Activated CD4-positive, alpha-beta memory T cell treated with anti-CD3 and anti-CD28 coated beads for 36 hours (primary cell): Measurements from ENCODE around the gene ZNF112. TPM values are rescaled to one million over a fixed set of nuclear protein-coding genes. Genes with fewer than 3 reads are reported as not detected.

Experiments used
- CTCF ChIA-PET: fragments of 350-600 bp; sonication (Branson Sonifier 250); formaldehyde crosslinking; loops from one replicate; lab custom pipeline; 2021; ENCODE audit warnings: antibody characterized with exemption, inconsistent platforms; lab: Charles Lee
- POLR2A ChIA-PET: fragments of 350-600 bp; sonication (Branson Sonifier 250); formaldehyde crosslinking; loops from one replicate; lab custom pipeline; 2021; ENCODE audit warnings: antibody characterized with exemption; lab: Charles Lee
- DNase-seq: peaks from one replicate; pipeline ENCODE4 v3.0.0-alpha.2; 2020
- H3K27ac Mint-ChIP-seq: one replicate; pipeline ENCODE4 v1.8.0; 2021; ENCODE audit warnings: mixed read lengths
- H3K27me3 Mint-ChIP-seq: one replicate; pipeline ENCODE4 v1.8.0; 2021; ENCODE audit warnings: mixed read lengths
- H3K36me3 Mint-ChIP-seq: one replicate; pipeline ENCODE4 v1.8.0; 2021; ENCODE audit warnings: mixed read lengths
- H3K4me1 Mint-ChIP-seq: one replicate; pipeline ENCODE4 v1.8.0; 2021; ENCODE audit warnings: low read depth, mixed read lengths
- H3K4me3 Mint-ChIP-seq: one replicate; pipeline ENCODE4 v1.8.0; 2021; ENCODE audit warnings: mild to moderate bottlenecking, mixed read lengths
- H3K9me3 Mint-ChIP-seq: one replicate; pipeline ENCODE4 v1.8.0; 2021; ENCODE audit warnings: mixed read lengths
- intact Hi-C: fragments of 100-400 bp; cut with micrococcal nuclease; formaldehyde crosslinking; loops from one replicate; pipeline ENCODE4 v1.15.1; 2023
- total RNA-seq, 2 experiments: library from RNA; stranded (reverse); gene quantifications; one replicate each; pipeline ENCODE4 v1.2.3, GENCODE V29; 2021

Gene ZNF112
- total RNA-seq, 2 experiments from 2014 or later, result 0.15 TPM; not detected in 1

- peaks cover 74% of the 10 kb centered on the region for H3K9me3 Mint-ChIP-seq
- H3K4me1 Mint-ChIP-seq, result no peaks in the 10 kb centered on the region
- DNase-seq, result no peak
- no peaks in the 10 kb centered on the region for H3K27me3 Mint-ChIP-seq
- intact Hi-C loops, result no loop called here
- ChIA-PET CTCF (no interaction called here), POLR2A (no interaction called here)
- H3K4me3 Mint-ChIP-seq, result no peak overlapping the region
- peaks cover 60% of the 10 kb centered on the region for H3K36me3 Mint-ChIP-seq
- no peak overlapping the region for H3K27ac Mint-ChIP-seq
Measured at GRCh38 chr19:44277331-44277730, 79.1 kb downstream of the ZNF112 start.

Other genes with a start within 250 kb of the ZNF112 start
- gene ZNF225, start 243.3 kb downstream of the ZNF112 start, total RNA-seq, result 1 to 10 TPM; 2.5 to 2.9 TPM
- gene ZNF234, start 215.1 kb downstream of the ZNF112 start, total RNA-seq, result 1 to 10 TPM; 7.3 to 8.7 TPM
- gene ZNF226, start 191.6 kb downstream of the ZNF112 start, total RNA-seq, result 10 to 100 TPM; 10.6 to 10.7 TPM
- gene ZNF227, start 144.1 kb downstream of the ZNF112 start, total RNA-seq, result 10 to 100 TPM; 13.5 TPM
- under 1 TPM in 1 of 2 experiments, not detected in 1; 0.12 TPM for gene ZNF233, start 96.8 kb downstream of the ZNF112 start, total RNA-seq
- 1 to 10 TPM; 1.2 to 1.3 TPM for gene ZNF235, start 51.7 kb downstream of the ZNF112 start, total RNA-seq
- under 1 TPM; 0.22 to 0.26 TPM for gene ZNF285, start 44.9 kb upstream of the ZNF112 start, total RNA-seq
- gene ZNF229, start 91.8 kb upstream of the ZNF112 start, total RNA-seq, result under 1 TPM; 0.05 TPM
- 1 to 10 TPM; 4.3 to 5.4 TPM for gene ZNF180, start 143.8 kb upstream of the ZNF112 start, total RNA-seq
- not detected for gene CEACAM20, start 173.0 kb upstream of the ZNF112 start, total RNA-seq